Endothelial cell of umbilical vein (primary cell): Measurements from ENCODE around the gene SDCBP2. TPM values are rescaled to one million over a fixed set of nuclear protein-coding genes. Genes with fewer than 3 reads are reported as not detected.

Source experiments
- BruUV-seq: library from RNA; stranded (reverse); fragments of 400-500 nt; replicated peaks from 2 replicates; lab custom pipeline; 2021; lab: Mats Ljungman, UMichigan
- CTCF ChIA-PET: fragments of 300-600, 350-600 bp; sonication (Branson Sonifier 250); formaldehyde crosslinking; loops from one replicate; lab custom pipeline; 2021; ENCODE audit warnings: antibody characterized with exemption, inconsistent platforms; lab: Charles Lee
- POLR2A ChIA-PET: fragments of 300-600, 350-600 bp; sonication (Branson Sonifier 250); formaldehyde crosslinking; loops from one replicate; lab custom pipeline; 2021; ENCODE audit warnings: antibody characterized with exemption, inconsistent platforms; lab: Charles Lee
- DNase-seq: peaks from one replicate; pipeline ENCODE4 v3.0.0-alpha.2; 2011; ENCODE audit warnings: low read depth, low spot score
- FAIRE-seq: peaks from 2 replicates; lab custom pipeline; 2011; peaks lifted over from hg19 to GRCh38; lab: Jason Lieb, UNC
- H2AFZ ChIP-seq: 2 replicates; pipeline ENCODE4 v1.6.0; 2012; ENCODE audit warnings: low read depth, low read length, control low read depth, inconsistent platforms
- H3K27ac ChIP-seq: 2 replicates; pipeline ENCODE4 v1.5.1; 2011; ENCODE audit warnings: low read depth, mild to moderate bottlenecking, control low read depth, low read length, moderate library complexity; ENCODE audit not compliant: insufficient read depth
- H3K27me3 ChIP-seq, 2 experiments: 2 replicates each; pipeline versions ENCODE4 v1.6.0 to v1.6.1; 2011; ENCODE audit warnings: low read length in 2 of 2, mixed read lengths in 1 of 2; ENCODE audit not compliant: control insufficient read depth in 2 of 2, insufficient read depth in 2 of 2
- H3K36me3 ChIP-seq, 2 experiments: 2 replicates in 1 of 2; 3 replicates in 1 of 2; pipeline ENCODE4 v1.5.1; 2011; ENCODE audit warnings: low read length in 2 of 2, mild to moderate bottlenecking in 1 of 2, moderate library complexity in 1 of 2; ENCODE audit not compliant: control insufficient read depth in 2 of 2, insufficient read depth in 2 of 2; ENCODE audit errors: extremely low read depth in 1 of 2
- H3K4me1 ChIP-seq: 3 replicates; pipeline ENCODE4 v1.5.1; 2011; ENCODE audit warnings: mild to moderate bottlenecking, low read length; ENCODE audit not compliant: control insufficient read depth, insufficient read depth; ENCODE audit errors: extremely low read depth
- H3K4me2 ChIP-seq: 2 replicates; pipeline ENCODE4 v1.6.1; 2011; ENCODE audit warnings: low read length, control low read depth, mixed read lengths; ENCODE audit not compliant: insufficient read depth
- H3K4me3 ChIP-seq, 3 experiments: fragments of 200-600 bp in 1 of 3; sonication (generic), shearing (Covaris generic) in 1 of 3; replicated peaks in 1 of 3; 2 replicates each; pipeline ENCODE4 v1.5.1; 2011 to 2016; ENCODE audit warnings: control low read depth in 3 of 3, low read length in 3 of 3, mild to moderate bottlenecking in 2 of 3, inconsistent platforms in 1 of 3, low read depth in 1 of 3, moderate library complexity in 1 of 3; ENCODE audit not compliant: insufficient read depth in 1 of 3
- H3K79me2 ChIP-seq: 2 replicates; pipeline ENCODE4 v1.6.0; 2012; ENCODE audit warnings: low read length, inconsistent platforms; ENCODE audit not compliant: control insufficient read depth, insufficient read depth
- H3K9ac ChIP-seq: replicated peaks from 2 replicates; pipeline ENCODE3; 2011; ENCODE audit warnings: low read length, control low read depth; ENCODE audit not compliant: insufficient read depth; ENCODE audit errors: extremely low read depth
- H3K9me1 ChIP-seq: replicated peaks from 3 replicates; pipeline ENCODE4 v1.6.0; 2011; ENCODE audit warnings: mild to moderate bottlenecking, low read length; ENCODE audit not compliant: control insufficient read depth, insufficient read depth; ENCODE audit errors: extremely low read depth
- H3K9me3 ChIP-seq: replicated peaks from 2 replicates; pipeline ENCODE4 v1.5.1; 2012; ENCODE audit warnings: low read length, inconsistent platforms; ENCODE audit not compliant: control insufficient read depth, insufficient read depth
- H4K20me1 ChIP-seq: replicated peaks from 2 replicates; pipeline ENCODE3; 2011; ENCODE audit warnings: mild to moderate bottlenecking, low read length; ENCODE audit not compliant: control insufficient read depth, insufficient read depth; ENCODE audit errors: extremely low read depth
- CTCF ChIP-seq, 2 donors: IDR thresholded peaks; 1 replicate in 1 of 2; 2 replicates in 1 of 2; pipeline ENCODE4 v1.5.1; 2011; ENCODE audit warnings: low read length in 2 of 2, mild to moderate bottlenecking in 2 of 2, moderate library complexity in 2 of 2, control low read depth in 1 of 2, inconsistent platforms in 1 of 2, low read depth in 1 of 2; ENCODE audit not compliant: insufficient read depth in 1 of 2; ENCODE audit errors: extremely low read depth in 1 of 2
- EZH2 ChIP-seq: IDR thresholded peaks from 2 replicates; pipeline ENCODE4 v1.6.1; 2012; ENCODE audit warnings: borderline replicate concordance, low read depth, mild to moderate bottlenecking, moderate library complexity, low read length, inconsistent platforms; ENCODE audit not compliant: severe bottlenecking
- FOS ChIP-seq: IDR thresholded peaks from 2 replicates; pipeline ENCODE4 v1.6.1; 2011; ENCODE audit warnings: mild to moderate bottlenecking, low read length, moderate library complexity, borderline replicate concordance; ENCODE audit not compliant: insufficient read depth
- GATA2 ChIP-seq: IDR thresholded peaks from 2 replicates; pipeline ENCODE4 v1.7.0; 2011; ENCODE audit warnings: low read depth, mild to moderate bottlenecking, moderate library complexity, mixed read lengths, low read length; ENCODE audit not compliant: insufficient read length, insufficient read depth
- JUN ChIP-seq: IDR thresholded peaks from 2 replicates; pipeline ENCODE4 v1.6.1; 2011; ENCODE audit warnings: borderline replicate concordance, low read depth; ENCODE audit not compliant: insufficient read length, insufficient read depth
- MAX ChIP-seq: IDR thresholded peaks from 2 replicates; pipeline ENCODE4 v1.6.1; 2011; ENCODE audit not compliant: insufficient read depth, insufficient read length
- MYC ChIP-seq: IDR thresholded peaks from one replicate; pipeline ENCODE4 v1.6.1; 2011; ENCODE audit warnings: mild to moderate bottlenecking, low read depth, low read length
- POLR2A ChIP-seq: IDR thresholded peaks from 2 replicates; pipeline ENCODE4 v1.6.1; 2012; ENCODE audit warnings: low read depth, mild to moderate bottlenecking, control low read depth, low read length
- POLR2AphosphoS5 ChIP-seq: IDR thresholded peaks from 2 replicates; pipeline ENCODE4 v1.6.1; 2012; ENCODE audit warnings: low read depth, mild to moderate bottlenecking, control low read depth, low read length, moderate library complexity; ENCODE audit not compliant: insufficient read depth
- dilution Hi-C: fragments of 300-500 bp; cut with MboI; formaldehyde crosslinking; loops from one replicate; pipeline ENCODE4 v1.15.0; 2019; ENCODE audit warnings: low sequenced_read_pairs; ENCODE audit not compliant: extremely low pct_ligation_motif_present
- intact Hi-C: fragments of 100-400 bp; cut with micrococcal nuclease; formaldehyde crosslinking; loops from one replicate; pipeline ENCODE4 v1.10.0; 2022
- polyA plus RNA-seq, 4 experiments: library from polyadenylated mRNA; depleted of rRNA in 3 of 4; stranded (reverse) in 3 of 4; unstranded in 1 of 4; fragments of >200 nt; gene quantifications; 2 replicates each; pipeline versions ENCODE4 v1.2.1 to v1.2.3, GENCODE V29; 2011 to 2012; ENCODE audit warnings: missing spikeins in 1 of 4
- total RNA-seq: library from RNA; stranded (reverse); gene quantifications from 2 replicates; pipeline ENCODE4 v1.2.3, GENCODE V29; 2021

The SDCBP2 gene
- total and polyA plus RNA-seq, 2 donors (not counting 3 experiments of a cell fraction or from before 2014, with no cell fraction given) = 6.9 to 9.0 TPM

DNA sequence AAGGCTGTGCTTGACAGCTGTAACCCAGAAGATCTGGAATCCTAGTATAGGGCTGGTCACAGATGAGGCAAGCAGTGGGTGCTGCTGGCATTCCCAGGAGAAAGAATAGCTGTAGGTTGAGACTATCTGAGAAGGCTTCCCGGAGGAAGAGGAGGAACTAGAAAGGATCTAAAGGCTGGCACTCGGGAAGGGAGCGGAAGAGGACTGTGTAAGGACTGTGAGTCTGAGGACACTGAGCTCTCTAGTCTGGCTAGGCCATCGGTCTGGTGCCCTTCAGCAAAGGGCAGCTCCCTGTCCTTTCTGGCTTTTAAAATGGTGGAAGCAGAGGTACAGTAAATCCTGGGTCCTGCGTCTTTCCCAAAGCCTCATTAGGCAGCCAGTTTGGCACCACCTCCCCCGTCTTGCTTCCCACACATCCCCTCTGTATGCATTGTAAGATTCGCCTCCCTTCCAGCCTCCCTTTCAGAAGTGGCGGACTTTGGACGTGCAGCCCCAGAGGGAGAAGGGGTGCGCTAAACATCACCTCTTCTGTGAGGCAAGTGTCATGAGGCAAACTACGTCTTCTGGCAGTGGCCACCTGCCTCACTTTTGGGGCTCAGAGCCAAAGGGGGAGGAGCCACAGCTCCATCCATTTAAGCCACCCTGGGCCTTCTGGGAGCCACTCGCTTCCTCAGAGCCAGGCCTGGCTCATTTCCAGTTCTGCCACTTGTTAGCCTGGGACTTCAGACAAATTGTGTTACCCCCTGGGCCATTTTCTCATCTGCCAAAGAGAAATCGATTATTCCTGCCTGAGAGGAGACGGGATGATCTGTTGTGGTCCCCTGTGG, 54.2 kb downstream of the SDCBP2 start:
- H3K4me3 ChIP-seq = no peak overlapping the region
- DNase-seq (no peak), FAIRE-seq (no peak)
- POLR2A ChIA-PET = no interaction called here
- H3K9ac ChIP-seq = no peak overlapping the region
- no peaks in the 10 kb centered on the region for H3K9me1 ChIP-seq
- H3K27me3 ChIP-seq = no peaks in the 10 kb centered on the region
- H3K9me3 ChIP-seq = no peaks in the 10 kb centered on the region
- dilution Hi-C loops = no loop called here
- intact Hi-C loops = no loop called here
- BruUV-seq = no TSS peak
- H3K36me3 ChIP-seq = no peaks in the 10 kb centered on the region
- H3K27ac ChIP-seq = no peak overlapping the region
- CTCF ChIA-PET = interaction anchor here (1.2 to 1.3 kb wide), 2 partner anchors 20 to 234 kb away, joined by 3 to 4 read pairs; no protein-coding TSS in a partner anchor
- H3K79me2 ChIP-seq = no peaks in the 10 kb centered on the region
- no peak overlapping the region for H2AFZ ChIP-seq
- no peak overlapping the region for H3K4me2 ChIP-seq
- no peaks in the 10 kb centered on the region for H3K4me1 ChIP-seq
- TF ChIP-seq MAX (no peak), FOS (no peak), POLR2AphosphoS5 (no peak), GATA2 (no peak), POLR2A (no peak), CTCF (IDR thresholded peaks at IDR 0.05; ENCODE audit: extremely low read depth in 1 of 2, insufficient read depth in 1 of 2, low read depth in 1 of 2, low read length in 2 of 2) (no peak), MYC (no peak), JUN (no peak), EZH2 (no peak)
- no peaks in the 10 kb centered on the region for H4K20me1 ChIP-seq
